Spinal cord (tissue), 10 donors: ENCODE measurements around the gene CXCR4. TPM values are rescaled to one million over a fixed set of nuclear protein-coding genes. Genes with fewer than 3 reads are reported as not detected.

ENCODE experiments used
- DNase-seq, 6 donors: peaks; one replicate each; pipeline versions ENCODE4 v3.0.0 to v3.0.0-alpha.2; 2013 to 2015; ENCODE audit warnings: low spot score in 6 of 6, low read depth in 4 of 6
- H3K27ac ChIP-seq: one replicate; pipeline ENCODE4 v1.5.1; 2013; ENCODE audit warnings: low read depth, low read length, control low read depth
- H3K27me3 ChIP-seq: one replicate; pipeline ENCODE4 v1.6.1; 2013; ENCODE audit warnings: low read length; ENCODE audit not compliant: control insufficient read depth, insufficient read depth
- H3K36me3 ChIP-seq: one replicate; pipeline ENCODE4 v1.6.1; 2013; ENCODE audit warnings: low read length; ENCODE audit not compliant: control insufficient read depth, insufficient read depth
- H3K4me1 ChIP-seq: one replicate; pipeline ENCODE4 v1.6.1; 2013; ENCODE audit warnings: low read length; ENCODE audit not compliant: control insufficient read depth, insufficient read depth
- H3K4me3 ChIP-seq: one replicate; pipeline ENCODE4 v1.5.1; 2013; ENCODE audit warnings: low read depth, low read length, control low read depth
- H3K9me3 ChIP-seq: one replicate; pipeline ENCODE4 v1.6.1; 2013; ENCODE audit warnings: low read length; ENCODE audit not compliant: control insufficient read depth, insufficient read depth
- WGBS: methylation state at CpG from one replicate; pipeline ENCODE4 v1.1.5; 2013; ENCODE audit warnings: missing lambda C conversion rate; ENCODE audit not compliant: insufficient coverage; 5-methylcytosine and 5-hydroxymethylcytosine counted together
- polyA plus RNA-seq, 2 donors: library from polyadenylated mRNA; unstranded; fragments of 120-200 nt; gene quantifications; one replicate each; pipeline ENCODE4 v1.2.1, GENCODE V29; 2013; ENCODE audit not compliant: insufficient read length in 2 of 2
- total RNA-seq, 2 donors: library from RNA; depleted of rRNA in 1 of 2; stranded (reverse); fragments of 120-200 nt in 1 of 2; fragments of >200 nt in 1 of 2; gene quantifications; one replicate each; pipeline versions ENCODE4 v1.2.3 to v1.2.4, GENCODE V29; 2013 to 2014
- donor health status: healthy.

Gene CXCR4
- total and polyA plus RNA-seq, 4 donors: 19.2 to 60.3 (median 48.1) TPM

GRCh38 chr2:136133176-136133575 lies 15.2 kb upstream of the CXCR4 start:
- H3K27me3 ChIP-seq: peaks cover 2% of the 10 kb centered on the region
- H3K9me3 ChIP-seq: no peaks in the 10 kb centered on the region
- peaks cover 7% of the 10 kb centered on the region for H3K4me1 ChIP-seq
- no peak overlapping the region for H3K4me3 ChIP-seq
- H3K27ac ChIP-seq: no peak overlapping the region
- no peaks in the 10 kb centered on the region for H3K36me3 ChIP-seq
- WGBS: 83% methylated on average over 1 of the region's 1 CpG
- DNase-seq: no peak

DNA sequence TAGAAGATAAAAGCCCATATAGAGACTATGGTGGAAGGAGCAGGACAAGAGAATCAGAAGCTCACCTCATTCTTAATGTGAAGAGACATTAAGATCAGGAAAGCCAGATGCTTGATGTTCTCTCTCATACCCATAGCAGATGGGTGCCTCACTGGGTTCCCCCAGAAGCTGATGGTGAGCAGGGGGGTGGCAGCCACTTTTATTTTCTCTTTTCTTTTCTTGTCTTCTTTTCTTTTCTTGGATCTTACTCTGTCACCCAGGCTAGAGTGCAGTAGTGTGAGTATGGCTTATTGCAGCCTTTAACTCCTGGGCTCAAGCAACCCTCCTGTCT lies 14.8 kb upstream of the CXCR4 start:
- peaks cover 7% of the 10 kb centered on the region for H3K4me1 ChIP-seq
- H3K27me3 ChIP-seq: peaks cover 2% of the 10 kb centered on the region
- DNase-seq: no peak
- no peak overlapping the region for H3K27ac ChIP-seq
- H3K4me3 ChIP-seq: no peak overlapping the region
- no peaks in the 10 kb centered on the region for H3K9me3 ChIP-seq
- H3K36me3 ChIP-seq: no peaks in the 10 kb centered on the region

- no peaks in the 10 kb centered on the region for H3K9me3 ChIP-seq
- H3K27me3 ChIP-seq: peaks cover 3% of the 10 kb centered on the region
- no peak overlapping the region for H3K27ac ChIP-seq
- no peaks in the 10 kb centered on the region for H3K36me3 ChIP-seq
- peaks cover 7% of the 10 kb centered on the region for H3K4me1 ChIP-seq
- 59% methylated on average over 6 of the region's 16 CpGs for WGBS
- no peak for DNase-seq
- no peak overlapping the region for H3K4me3 ChIP-seq
Measured at GRCh38 chr2:136131961-136132824, 14.2 kb upstream of the CXCR4 start.

- H3K4me3 ChIP-seq: no peak overlapping the region
- DNase-seq: no peak
- H3K4me1 ChIP-seq: peaks cover 10% of the 10 kb centered on the region
- no peaks in the 10 kb centered on the region for H3K9me3 ChIP-seq
- WGBS: 97% methylated on average over 4 of the region's 10 CpGs
- H3K27me3 ChIP-seq: peaks cover 4% of the 10 kb centered on the region
- H3K27ac ChIP-seq: no peak overlapping the region
- H3K36me3 ChIP-seq: no peaks in the 10 kb centered on the region
Measured at GRCh38 chr2:136131484-136131960, 13.6 kb upstream of the CXCR4 start.

DNA sequence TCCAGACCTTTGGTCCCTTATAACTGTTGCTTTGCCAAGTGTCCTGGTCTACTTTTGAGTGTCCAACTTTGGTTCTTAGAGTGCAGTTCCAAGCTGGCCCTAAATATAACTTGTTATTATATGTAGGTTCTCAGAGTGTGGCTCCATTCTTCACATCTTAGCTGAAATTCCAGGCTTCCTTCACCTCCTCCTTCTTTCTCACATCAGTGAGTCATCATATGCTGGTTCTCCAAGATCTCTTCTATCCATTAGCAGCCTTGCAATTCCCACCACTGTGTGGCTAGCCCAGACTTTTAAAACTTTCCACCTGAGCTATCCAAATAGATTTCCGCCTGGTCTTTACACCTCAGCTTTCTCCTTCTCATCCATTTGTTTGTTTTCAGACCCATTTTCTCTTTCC lies 12.6 kb upstream of the CXCR4 start:
- Histone ChIP-seq H3K4me3 (no peak overlapping the region), H3K4me1 (peaks cover 18% of the 10 kb centered on the region), H3K36me3 (no peaks in the 10 kb centered on the region), H3K27me3 (peaks cover 9% of the 10 kb centered on the region), H3K27ac (no peak overlapping the region), H3K9me3 (no peaks in the 10 kb centered on the region)
- DNase-seq: no peak
- 89% methylated on average over 1 of the region's 1 CpG for WGBS

DNA sequence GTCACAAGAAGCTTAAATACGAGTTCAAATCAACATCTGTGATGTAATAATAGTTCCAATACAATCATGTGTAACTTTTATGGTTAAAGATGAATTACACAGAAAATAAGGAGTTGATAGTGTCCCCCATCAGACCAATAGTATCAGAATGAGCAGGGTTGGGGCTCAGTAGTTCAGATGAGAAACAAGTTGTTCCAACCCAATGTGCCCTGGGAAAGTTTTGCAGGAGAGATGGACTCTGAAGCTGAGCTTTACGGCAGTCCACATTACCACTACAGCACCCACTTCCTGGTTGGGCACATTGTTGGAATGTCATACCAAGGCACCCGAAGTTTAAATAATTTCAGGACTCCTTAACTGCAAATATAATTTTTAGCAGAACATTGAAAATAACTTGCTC lies 12.1 kb upstream of the CXCR4 start:
- Histone ChIP-seq H3K4me1 (peaks cover 19% of the 10 kb centered on the region), H3K27me3 (peaks cover 9% of the 10 kb centered on the region), H3K9me3 (no peaks in the 10 kb centered on the region), H3K27ac (no peak overlapping the region), H3K36me3 (no peaks in the 10 kb centered on the region), H3K4me3 (no peak overlapping the region)
- 83% methylated on average over 1 of the region's 3 CpGs for WGBS
- DNase-seq: no peak

- Histone ChIP-seq H3K4me3 (no peak overlapping the region), H3K36me3 (no peaks in the 10 kb centered on the region), H3K27me3 (peaks cover 9% of the 10 kb centered on the region), H3K4me1 (peaks cover 17% of the 10 kb centered on the region), H3K9me3 (no peaks in the 10 kb centered on the region), H3K27ac (no peak overlapping the region)
- DNase-seq: no peak
- WGBS: 100% methylated on average over 1 of the region's 4 CpGs
Measured at GRCh38 chr2:136129601-136130000, 11.7 kb upstream of the CXCR4 start.

DNA sequence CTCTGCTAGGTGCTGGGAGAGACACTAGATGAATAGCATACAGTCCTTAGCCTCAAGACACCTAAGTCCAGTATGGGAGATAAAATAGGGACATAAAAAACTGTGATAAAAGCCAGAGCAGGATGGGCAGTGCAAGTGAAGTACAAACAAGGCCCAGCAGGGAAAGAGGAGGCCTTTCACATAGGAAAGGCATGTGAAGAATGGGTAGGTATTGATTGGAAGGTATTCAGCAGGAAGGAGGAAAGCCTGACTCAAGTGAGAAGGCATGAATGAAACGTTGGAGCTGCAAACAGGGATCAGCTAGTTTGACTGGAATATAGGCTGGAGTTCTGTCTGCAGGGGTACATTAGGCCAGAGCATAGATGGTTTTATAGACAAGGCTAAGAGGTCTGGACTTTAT lies 11.0 kb upstream of the CXCR4 start:
- DNase-seq: no peak
- Histone ChIP-seq H3K4me1 (peaks cover 19% of the 10 kb centered on the region), H3K27me3 (peaks cover 9% of the 10 kb centered on the region), H3K36me3 (no peaks in the 10 kb centered on the region), H3K4me3 (no peak overlapping the region), H3K9me3 (no peaks in the 10 kb centered on the region), H3K27ac (no peak overlapping the region)
- 86% methylated on average over 1 of the region's 1 CpG for WGBS

- peaks cover 9% of the 10 kb centered on the region for H3K27me3 ChIP-seq
- H3K4me1 ChIP-seq: peaks cover 21% of the 10 kb centered on the region
- H3K4me3 ChIP-seq: no peak overlapping the region
- no peaks in the 10 kb centered on the region for H3K9me3 ChIP-seq
- 96% methylated on average over 2 of the region's 2 CpGs for WGBS
- H3K36me3 ChIP-seq: no peaks in the 10 kb centered on the region
- DNase-seq: no peak
- H3K27ac ChIP-seq: no peak overlapping the region
Measured at GRCh38 chr2:136128366-136128765, 10.4 kb upstream of the CXCR4 start.

GRCh38 chr2:136127356-136127755 lies 9.4 kb upstream of the CXCR4 start:
- WGBS: 69% methylated on average over 6 of the region's 6 CpGs
- no peak overlapping the region for H3K27ac ChIP-seq
- H3K36me3 ChIP-seq: no peaks in the 10 kb centered on the region
- H3K9me3 ChIP-seq: no peaks in the 10 kb centered on the region
- H3K27me3 ChIP-seq: peaks cover 9% of the 10 kb centered on the region
- H3K4me3 ChIP-seq: no peak overlapping the region
- peaks cover 21% of the 10 kb centered on the region for H3K4me1 ChIP-seq
- DNase-seq: no peak
